ENCODE measurements around the gene LRRC49. TPM values are rescaled to one million over a fixed set of nuclear protein-coding genes. Genes with fewer than 3 reads are reported as not detected.

LRRC49 gene
- total and polyA plus RNA-seq, 11 donors: 13.3 to 123 (median 60.3) TPM

GRCh38 chr15:70956201-70956995, 63.8 kb downstream of the LRRC49 start:
- H3K9me3 ChIP-seq: peaks cover 0 to 12% (median 0%) of the 10 kb centered on the region in 12 donors
- no peak overlapping the region for H3K4me3 ChIP-seq
- intact Hi-C loops (cut with DNase I): no loop called here
- no peak for ATAC-seq
- 67 to 83% (median 75%) methylated on average over 3 of the region's 3 CpGs for WGBS, 4 donors
- peaks cover 0 to 8% (median 0%) of the 10 kb centered on the region in 12 donors for H3K4me1 ChIP-seq
- H3K36me3 ChIP-seq: no peaks in the 10 kb centered on the region
- TF ChIP-seq, protein P1, sequence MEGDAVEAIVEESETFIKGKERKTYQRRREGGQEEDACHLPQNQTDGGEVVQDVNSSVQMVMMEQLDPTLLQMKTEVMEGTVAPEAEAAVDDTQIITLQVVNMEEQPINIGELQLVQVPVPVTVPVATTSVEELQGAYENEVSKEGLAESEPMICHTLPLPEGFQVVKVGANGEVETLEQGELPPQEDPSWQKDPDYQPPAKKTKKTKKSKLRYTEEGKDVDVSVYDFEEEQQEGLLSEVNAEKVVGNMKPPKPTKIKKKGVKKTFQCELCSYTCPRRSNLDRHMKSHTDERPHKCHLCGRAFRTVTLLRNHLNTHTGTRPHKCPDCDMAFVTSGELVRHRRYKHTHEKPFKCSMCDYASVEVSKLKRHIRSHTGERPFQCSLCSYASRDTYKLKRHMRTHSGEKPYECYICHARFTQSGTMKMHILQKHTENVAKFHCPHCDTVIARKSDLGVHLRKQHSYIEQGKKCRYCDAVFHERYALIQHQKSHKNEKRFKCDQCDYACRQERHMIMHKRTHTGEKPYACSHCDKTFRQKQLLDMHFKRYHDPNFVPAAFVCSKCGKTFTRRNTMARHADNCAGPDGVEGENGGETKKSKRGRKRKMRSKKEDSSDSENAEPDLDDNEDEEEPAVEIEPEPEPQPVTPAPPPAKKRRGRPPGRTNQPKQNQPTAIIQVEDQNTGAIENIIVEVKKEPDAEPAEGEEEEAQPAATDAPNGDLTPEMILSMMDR (IDR thresholded peaks at IDR 0.05): no peak
- no peak for TF ChIP-seq POLR2A (IDR thresholded peaks at IDR 0.05)
- DNase-seq: no peak
- H3K27me3 ChIP-seq: no peaks in the 10 kb centered on the region
- H3K27ac ChIP-seq: no peak overlapping the region

GRCh38 chr15:70962084-70962483, 69.5 kb downstream of the LRRC49 start:
- Histone ChIP-seq H3K4me3 (no peak overlapping the region), H3K9me3 (peaks cover 0 to 3% (median 0%) of the 10 kb centered on the region in 12 donors), H3K27me3 (no peaks in the 10 kb centered on the region), H3K4me1 (no peaks in the 10 kb centered on the region), H3K36me3 (peaks cover 0 to 10% (median 0%) of the 10 kb centered on the region in 9 donors), H3K27ac (no peak overlapping the region)
- intact Hi-C loops (cut with DNase I): no loop called here
- ATAC-seq (no peak), DNase-seq (no peak)
- no peak for TF ChIP-seq POLR2A (IDR thresholded peaks at IDR 0.05)
- TF ChIP-seq, protein P1 (IDR thresholded peaks at IDR 0.05): no peak

GRCh38 chr15:70963199-70963598, 70.6 kb downstream of the LRRC49 start:
- Histone ChIP-seq H3K27me3 (no peaks in the 10 kb centered on the region), H3K4me3 (no peak overlapping the region), H3K27ac (no peak overlapping the region), H3K36me3 (peaks cover 0 to 10% (median 0%) of the 10 kb centered on the region in 9 donors), H3K4me1 (no peaks in the 10 kb centered on the region), H3K9me3 (peaks cover 0 to 3% (median 0%) of the 10 kb centered on the region in 12 donors)
- TF ChIP-seq POLR2A (IDR thresholded peaks at IDR 0.05): no peak
- TF ChIP-seq, protein P1 (IDR thresholded peaks at IDR 0.05): no peak
- intact Hi-C loops (cut with DNase I): no loop called here
- WGBS, 4 donors: 91 to 100% (median 95%) methylated on average over 1 of the region's 1 CpG
- ATAC-seq (no peak), DNase-seq (no peak)

DNA sequence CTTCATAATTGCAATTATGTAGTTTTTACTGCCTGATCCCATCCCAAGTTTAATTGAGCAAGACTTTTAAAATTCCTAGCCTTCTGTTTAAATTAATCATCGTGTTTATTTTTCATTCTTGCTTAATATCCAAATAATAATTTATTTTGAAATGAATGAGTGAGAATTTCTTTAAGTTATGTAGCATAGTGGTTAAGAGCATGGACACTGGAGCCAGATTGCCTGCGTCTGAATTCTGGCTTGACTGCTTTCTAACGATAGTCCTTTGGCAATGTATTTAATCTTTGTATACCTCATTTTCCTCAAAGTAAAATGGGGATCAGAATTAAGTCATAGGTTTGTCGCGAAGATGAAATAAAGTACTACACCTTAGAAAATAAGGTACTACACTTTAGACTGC, 71.4 kb downstream of the LRRC49 start:
- H3K4me3 ChIP-seq: no peak overlapping the region
- peaks cover 0 to 3% (median 0%) of the 10 kb centered on the region in 12 donors for H3K9me3 ChIP-seq
- no peaks in the 10 kb centered on the region for H3K27me3 ChIP-seq
- intact Hi-C loops (cut with DNase I): no loop called here
- TF ChIP-seq POLR2A (IDR thresholded peaks at IDR 0.05): no peak
- TF ChIP-seq, protein P1 (IDR thresholded peaks at IDR 0.05): no peak
- WGBS, 4 donors: 82 to 96% (median 94%) methylated on average over 5 of the region's 5 CpGs
- no peaks in the 10 kb centered on the region for H3K4me1 ChIP-seq
- no peak for ATAC-seq
- DNase-seq: no peak
- peaks cover 0 to 10% (median 0%) of the 10 kb centered on the region in 9 donors for H3K36me3 ChIP-seq
- H3K27ac ChIP-seq: no peak overlapping the region

Data from heart left ventricle (tissue), 16 donors.